MM.1S (cell line): ENCODE results near the gene AMPH.
A peak's percentile ranks its signal among the peaks of the same experiment; 100 is the strongest.
"Not testable (repeated sequence)": the region's sequence is repeated elsewhere in the genome, so short reads cannot be mapped to it uniquely, and the experiment has no call there.

Experiments used
- DNase-seq: peaks from one replicate; pipeline ENCODE4 v3.0.0-alpha.2; 2015
- H2AFZ ChIP-seq: fragments of 300-600 bp; sonication (generic); 2 replicates; pipeline ENCODE4 v1.6.0; 2016; ENCODE audit warnings: antibody characterized with exemption, low read length
- H3F3A ChIP-seq: fragments of 300-600 bp; sonication (generic); 2 replicates; pipeline ENCODE4 v1.6.1; 2016; ENCODE audit warnings: mild to moderate bottlenecking, antibody characterized with exemption, low read length, moderate library complexity, mixed read lengths; ENCODE audit not compliant: insufficient read depth
- H3K27ac ChIP-seq: fragments of 300-600 bp; sonication (generic); 2 replicates; pipeline ENCODE4 v1.5.1; 2016; ENCODE audit warnings: mild to moderate bottlenecking, low read length
- H3K27me3 ChIP-seq: fragments of 300-600 bp; sonication (generic); replicated peaks from 2 replicates; pipeline ENCODE4 v1.6.0; 2016; ENCODE audit warnings: low read length; ENCODE audit not compliant: insufficient read depth
- H3K36me3 ChIP-seq: fragments of 300-600 bp; sonication (generic); replicated peaks from 2 replicates; pipeline ENCODE4 v1.6.1; 2016; ENCODE audit warnings: mild to moderate bottlenecking, low read length, mixed read lengths; ENCODE audit not compliant: insufficient read depth
- H3K4me1 ChIP-seq: fragments of 300-600 bp; sonication (generic); 2 replicates; pipeline ENCODE4 v1.6.1; 2016; ENCODE audit warnings: low read length, mixed read lengths
- H3K4me2 ChIP-seq: fragments of 300-600 bp; sonication (generic); 2 replicates; pipeline ENCODE4 v1.6.0; 2016; ENCODE audit warnings: low read depth, low read length
- H3K4me3 ChIP-seq: fragments of 300-600 bp; sonication (generic); 2 replicates; pipeline ENCODE4 v1.5.1; 2016; ENCODE audit warnings: low read length, mixed read lengths
- H3K79me2 ChIP-seq: fragments of 300-600 bp; sonication (generic); 2 replicates; pipeline ENCODE4 v1.6.1; 2016; ENCODE audit warnings: mixed run types, low read length, mixed read lengths
- H3K9ac ChIP-seq: fragments of 300-600 bp; sonication (generic); 2 replicates; pipeline ENCODE4 v1.6.1; 2016; ENCODE audit warnings: low read length, mixed read lengths
- H3K9me2 ChIP-seq: fragments of 300-600 bp; sonication (generic); replicated peaks from 2 replicates; pipeline ENCODE4 v1.6.1; 2016; ENCODE audit warnings: mild to moderate bottlenecking, low read length, mixed read lengths; ENCODE audit not compliant: insufficient read depth
- H3K9me3 ChIP-seq: fragments of 300-600 bp; sonication (generic); replicated peaks from 2 replicates; pipeline ENCODE4 v1.6.1; 2016; ENCODE audit warnings: mild to moderate bottlenecking, low read length, mixed read lengths; ENCODE audit not compliant: insufficient read depth
- H4K20me1 ChIP-seq: fragments of 300-600 bp; sonication (generic); 2 replicates; pipeline ENCODE4 v1.6.1; 2016; ENCODE audit warnings: mild to moderate bottlenecking, low read length, moderate library complexity, mixed read lengths; ENCODE audit not compliant: insufficient read depth
- CTCF ChIP-seq: fragments of 300-600 bp; sonication (generic); IDR thresholded peaks from 2 replicates; pipeline ENCODE4 v1.5.1; 2016; ENCODE audit warnings: antibody characterized with exemption, low read length, mixed read lengths
- EZH2 ChIP-seq: fragments of 300-600 bp; sonication (generic); optimal IDR thresholded peaks from 2 replicates; pipeline ENCODE3; 2017; ENCODE audit warnings: low read depth, mild to moderate bottlenecking, antibody characterized with exemption, low read length, mixed read lengths
- EZH2phosphoT487 ChIP-seq: fragments of 300-600 bp; sonication (generic); IDR thresholded peaks from 2 replicates; pipeline ENCODE4 v1.6.1; 2018; ENCODE audit warnings: antibody characterized with exemption, low read length

The AMPH gene

GRCh38 chr7:38398725-38399321, 232.3 kb downstream of the AMPH start:
- TF ChIP-seq CTCF (peak; percentile 71), EZH2phosphoT487 (no peak)
- Histone ChIP-seq H3K79me2 (no peaks in the 10 kb centered on the region), H4K20me1 (no peaks in the 10 kb centered on the region), H3K9me3 (no peaks in the 10 kb centered on the region), H3F3A (peaks cover 6% of the 10 kb centered on the region; the same call in 1 of the 2 replicates), H2AFZ (no peak overlapping the region), H3K9me2 (no peaks in the 10 kb centered on the region), H3K27me3 (no peaks in the 10 kb centered on the region), H3K36me3 (no peaks in the 10 kb centered on the region), H3K4me2 (no peak overlapping the region), H3K27ac (no peak overlapping the region), H3K9ac (no peak overlapping the region), H3K4me3 (no peak overlapping the region), H3K4me1 (peaks cover 18% of the 10 kb centered on the region)
- DNase-seq = peak; percentile 62

GRCh38 chr7:38396852-38397251, 234.3 kb downstream of the AMPH start:
- Histone ChIP-seq H3K27me3 (no peaks in the 10 kb centered on the region), H3F3A (peaks cover 14% of the 10 kb centered on the region), H3K9ac (no peak overlapping the region), H3K4me2 (no peak overlapping the region), H3K9me3 (no peaks in the 10 kb centered on the region), H2AFZ (no peak overlapping the region), H3K4me3 (no peak overlapping the region), H3K9me2 (no peaks in the 10 kb centered on the region), H4K20me1 (no peaks in the 10 kb centered on the region), H3K79me2 (no peaks in the 10 kb centered on the region), H3K36me3 (no peaks in the 10 kb centered on the region), H3K4me1 (peaks cover 31% of the 10 kb centered on the region), H3K27ac (no peak overlapping the region)
- no peak for DNase-seq
- TF ChIP-seq CTCF = no peak
- no peak for TF ChIP-seq EZH2
- no peak for TF ChIP-seq EZH2phosphoT487

GRCh38 chr7:38395921-38396552, 235.1 kb downstream of the AMPH start:
- H4K20me1 ChIP-seq, H3K27me3 ChIP-seq, H2AFZ ChIP-seq, H3K27ac ChIP-seq, H3K9ac ChIP-seq, H3K9me3 ChIP-seq, H3K4me2 ChIP-seq, H3K4me3 ChIP-seq, H3K9me2 ChIP-seq, H3K36me3 ChIP-seq, H3K79me2 ChIP-seq, DNase-seq: not testable (repeated sequence)
- H3F3A ChIP-seq = peaks cover 14% of the 10 kb centered on the region
- H3K4me1 ChIP-seq = peaks cover 31% of the 10 kb centered on the region

- peaks cover 31% of the 10 kb centered on the region for H3K4me1 ChIP-seq
- H3K9me3 ChIP-seq = no peaks in the 10 kb centered on the region
- H4K20me1 ChIP-seq = no peaks in the 10 kb centered on the region
- H3K9me2 ChIP-seq = no peaks in the 10 kb centered on the region
- DNase-seq = no peak
- H3K4me2 ChIP-seq = 0 out of 2 replicates have a peak overlapping the region, but pooled peaks have one; percentile 15
- H3K27me3 ChIP-seq = no peaks in the 10 kb centered on the region
- no peak overlapping the region for H3K9ac ChIP-seq
- no peak overlapping the region for H2AFZ ChIP-seq
- no peaks in the 10 kb centered on the region for H3K36me3 ChIP-seq
- H3K27ac ChIP-seq = peak overlapping the region; percentile 73; the same call in 1 of the 2 replicates
- H3K79me2 ChIP-seq = no peaks in the 10 kb centered on the region
- no peak overlapping the region for H3K4me3 ChIP-seq
- TF ChIP-seq EZH2 (no peak), EZH2phosphoT487 (no peak), CTCF (no peak)
- H3F3A ChIP-seq = peaks cover 14% of the 10 kb centered on the region
Observed at GRCh38 chr7:38394660-38395059, 236.5 kb downstream of the AMPH start.
